AG09309 (cell line): Measurements from ENCODE around the gene IWS1.

Experiments
- DNase-seq: peaks from one replicate; pipeline ENCODE4 v3.0.0-alpha.2; 2010; ENCODE audit warnings: low read depth
- H3K4me3 ChIP-seq: 2 replicates; pipeline ENCODE4 v1.5.1; 2011; ENCODE audit warnings: mild to moderate bottlenecking, low read depth, low read length, moderate library complexity; ENCODE audit not compliant: control insufficient read depth
- CTCF ChIP-seq: IDR thresholded peaks from 2 replicates; pipeline ENCODE4 v1.5.1; 2011; ENCODE audit warnings: mild to moderate bottlenecking, low read depth, low read length, inconsistent platforms; ENCODE audit not compliant: insufficient read depth, control insufficient read depth; ENCODE audit errors: missing control alignments

Gene IWS1

DNA sequence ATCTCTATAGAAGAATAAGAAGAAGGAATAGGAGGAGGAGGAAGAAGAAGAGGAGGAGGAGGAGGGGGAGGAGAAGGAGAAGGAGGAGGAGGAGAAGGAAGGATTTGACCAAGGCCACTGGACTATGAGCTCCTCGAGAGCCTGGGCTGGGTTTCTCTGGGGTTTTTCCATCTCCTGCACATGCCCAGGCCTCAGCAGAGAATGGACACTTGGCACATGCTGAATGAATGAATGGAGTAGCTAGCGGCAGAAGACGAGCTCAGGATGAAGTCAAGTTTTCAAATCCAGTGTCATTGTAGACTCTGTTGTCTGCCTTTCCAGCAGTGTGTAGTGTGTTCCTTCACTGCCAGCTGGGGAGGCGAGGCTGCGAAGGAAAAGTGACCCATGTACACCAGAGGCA is 11.4 kb upstream of the IWS1 start:
- no peak for DNase-seq
- TF ChIP-seq CTCF: no peak

DNA sequence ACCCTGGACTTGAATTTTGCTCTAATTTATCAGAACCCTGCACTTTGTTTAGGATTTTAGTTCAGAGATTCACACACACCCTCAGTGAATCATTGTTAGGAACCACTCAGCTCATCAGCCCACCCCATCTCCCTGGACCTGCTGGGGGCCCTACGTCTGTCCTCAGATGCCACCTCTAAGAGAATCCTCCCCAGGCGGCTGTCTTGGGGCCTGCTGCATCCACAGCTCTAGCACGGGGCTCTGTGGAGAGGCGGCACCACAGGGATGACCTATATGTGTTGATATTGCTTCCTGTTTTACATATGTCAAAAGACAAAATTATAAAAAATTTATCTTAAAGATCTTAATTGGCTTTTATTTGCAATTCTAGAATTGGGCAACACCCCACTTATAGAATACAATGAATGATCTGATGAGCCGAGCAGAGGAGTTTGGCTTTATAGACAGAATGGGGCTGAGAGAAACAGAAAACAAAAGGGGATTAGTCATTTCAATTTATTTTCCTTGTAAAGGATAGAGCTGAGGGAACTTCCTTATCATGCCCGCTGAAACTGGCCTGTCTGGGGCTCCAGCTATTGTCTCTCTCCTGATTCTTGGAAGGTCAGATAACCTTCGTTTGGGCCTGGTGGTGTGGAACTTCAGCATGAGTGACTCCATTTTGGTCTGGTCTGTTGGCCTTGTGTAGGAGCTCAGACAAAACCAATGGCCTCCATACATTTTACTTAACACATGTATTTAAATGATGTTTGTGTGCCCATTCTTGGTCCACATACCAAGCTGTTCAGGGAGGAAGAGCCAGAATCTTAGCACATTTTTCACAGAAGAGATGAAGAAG is 10.6 kb upstream of the IWS1 start:
- no peak for TF ChIP-seq CTCF
- no peak for DNase-seq
- H3K4me3 ChIP-seq: no peak overlapping the region

More for the DNA sequence above, 11.4 kb upstream of the IWS1 start:
- H3K4me3 ChIP-seq: no peak overlapping the region

DNA sequence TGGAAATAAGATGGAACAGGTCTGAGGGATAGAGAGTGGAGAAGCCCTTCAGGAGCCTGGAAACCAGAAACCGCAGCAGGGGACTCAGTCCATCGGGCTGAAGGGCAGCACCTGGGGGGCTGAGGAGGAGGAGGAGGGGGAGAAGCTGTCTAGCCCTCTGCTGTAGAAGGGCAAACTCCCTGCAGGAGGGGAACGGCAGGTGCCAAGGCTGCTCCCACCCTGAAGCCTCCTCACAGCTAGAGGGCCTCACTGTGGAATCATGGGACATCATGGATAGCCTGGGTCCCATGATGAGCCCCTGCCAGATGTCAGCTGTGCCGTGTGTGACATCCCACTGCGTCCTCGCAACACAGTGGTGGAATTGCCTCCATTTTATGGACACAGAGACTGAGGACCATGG is 9.6 kb upstream of the IWS1 start:
- DNase-seq: no peak
- no peak overlapping the region for H3K4me3 ChIP-seq
- TF ChIP-seq CTCF: no peak

- H3K4me3 ChIP-seq: no peak within 1 kb of the TSS
- DNase-seq: no peak
- no peak for TF ChIP-seq CTCF
Observed at GRCh38 chr2:127535422-127535901, 9.2 kb upstream of the IWS1 start, which contains the start of gene MYO7B. TSS of gene MYO7B (plus strand) at chr2:127535683. CDS start at chr2:127559723, 24,040 bp downstream.

- no peak for DNase-seq
- TF ChIP-seq CTCF: no peak
- no peak overlapping the region for H3K4me3 ChIP-seq
Observed at GRCh38 chr2:127532296-127532695, 6.0 kb upstream of the IWS1 start.

DNA sequence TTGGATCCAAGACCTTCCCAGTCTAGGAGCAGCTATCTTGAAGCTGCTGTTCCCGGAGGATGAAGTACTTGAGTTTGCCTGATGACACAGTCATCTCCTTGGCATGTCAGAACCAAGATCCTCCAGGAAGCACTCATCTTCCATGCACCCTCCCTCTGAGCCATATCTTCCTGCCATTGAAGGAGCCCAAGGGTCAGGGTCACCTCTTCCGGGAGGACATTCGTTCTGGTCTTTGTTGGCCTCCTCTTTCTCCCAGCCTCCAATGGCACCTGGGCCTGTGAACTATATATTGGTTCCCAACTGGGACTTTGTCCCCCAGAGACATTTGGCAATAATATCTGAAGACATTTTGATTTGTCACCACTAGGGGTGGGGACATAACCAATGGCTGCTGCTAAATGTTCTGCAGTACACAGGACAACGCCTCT is 4.9 kb upstream of the IWS1 start:
- no peak for TF ChIP-seq CTCF
- no peak overlapping the region for H3K4me3 ChIP-seq
- DNase-seq: no peak
